Gastroesophageal sphincter (tissue), 3 donors: Measurements from ENCODE around the gene METTL2A.

Experiments
- POLR2A ChIP-seq, 2 donors: fragments of 450-650 bp; IDR thresholded peaks; one replicate each; pipeline ENCODE4 v1.6.1; 2017; ENCODE audit warnings: antibody characterized with exemption in 2 of 2, mild to moderate bottlenecking in 2 of 2, moderate library complexity in 1 of 2
- POLR2AphosphoS5 ChIP-seq: sonication (generic); formaldehyde crosslinking; IDR thresholded peaks from one replicate; pipeline ENCODE4 v1.6.1; 2017; ENCODE audit warnings: antibody characterized with exemption
- TF ChIP-seq, protein P1 (sequence below), 4 experiments: fragments of 200-600 bp in 2 of 4; fragments of 450-650 bp in 2 of 4; sonication (generic) in 1 of 4; IDR thresholded peaks; one replicate each; pipeline ENCODE4 v1.5.1; 2017 to 2019; ENCODE audit warnings: antibody characterized with exemption in 4 of 4, mild to moderate bottlenecking in 2 of 4, moderate library complexity in 2 of 4

GRCh38 chr17:62423647-62424461 is at the start of gene METTL2A:
- TF ChIP-seq, protein P1, sequence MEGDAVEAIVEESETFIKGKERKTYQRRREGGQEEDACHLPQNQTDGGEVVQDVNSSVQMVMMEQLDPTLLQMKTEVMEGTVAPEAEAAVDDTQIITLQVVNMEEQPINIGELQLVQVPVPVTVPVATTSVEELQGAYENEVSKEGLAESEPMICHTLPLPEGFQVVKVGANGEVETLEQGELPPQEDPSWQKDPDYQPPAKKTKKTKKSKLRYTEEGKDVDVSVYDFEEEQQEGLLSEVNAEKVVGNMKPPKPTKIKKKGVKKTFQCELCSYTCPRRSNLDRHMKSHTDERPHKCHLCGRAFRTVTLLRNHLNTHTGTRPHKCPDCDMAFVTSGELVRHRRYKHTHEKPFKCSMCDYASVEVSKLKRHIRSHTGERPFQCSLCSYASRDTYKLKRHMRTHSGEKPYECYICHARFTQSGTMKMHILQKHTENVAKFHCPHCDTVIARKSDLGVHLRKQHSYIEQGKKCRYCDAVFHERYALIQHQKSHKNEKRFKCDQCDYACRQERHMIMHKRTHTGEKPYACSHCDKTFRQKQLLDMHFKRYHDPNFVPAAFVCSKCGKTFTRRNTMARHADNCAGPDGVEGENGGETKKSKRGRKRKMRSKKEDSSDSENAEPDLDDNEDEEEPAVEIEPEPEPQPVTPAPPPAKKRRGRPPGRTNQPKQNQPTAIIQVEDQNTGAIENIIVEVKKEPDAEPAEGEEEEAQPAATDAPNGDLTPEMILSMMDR (IDR thresholded peaks at IDR 0.05), result peak in 3 of 4 experiments; percentile 21 to 42 (median 40)
- TF ChIP-seq POLR2A (IDR thresholded peaks at IDR 0.05) (peak; percentile 39 to 47), POLR2AphosphoS5 (peak; percentile 43)
